ENCODE data around the gene FAM210A.

Gene FAM210A

DNA sequence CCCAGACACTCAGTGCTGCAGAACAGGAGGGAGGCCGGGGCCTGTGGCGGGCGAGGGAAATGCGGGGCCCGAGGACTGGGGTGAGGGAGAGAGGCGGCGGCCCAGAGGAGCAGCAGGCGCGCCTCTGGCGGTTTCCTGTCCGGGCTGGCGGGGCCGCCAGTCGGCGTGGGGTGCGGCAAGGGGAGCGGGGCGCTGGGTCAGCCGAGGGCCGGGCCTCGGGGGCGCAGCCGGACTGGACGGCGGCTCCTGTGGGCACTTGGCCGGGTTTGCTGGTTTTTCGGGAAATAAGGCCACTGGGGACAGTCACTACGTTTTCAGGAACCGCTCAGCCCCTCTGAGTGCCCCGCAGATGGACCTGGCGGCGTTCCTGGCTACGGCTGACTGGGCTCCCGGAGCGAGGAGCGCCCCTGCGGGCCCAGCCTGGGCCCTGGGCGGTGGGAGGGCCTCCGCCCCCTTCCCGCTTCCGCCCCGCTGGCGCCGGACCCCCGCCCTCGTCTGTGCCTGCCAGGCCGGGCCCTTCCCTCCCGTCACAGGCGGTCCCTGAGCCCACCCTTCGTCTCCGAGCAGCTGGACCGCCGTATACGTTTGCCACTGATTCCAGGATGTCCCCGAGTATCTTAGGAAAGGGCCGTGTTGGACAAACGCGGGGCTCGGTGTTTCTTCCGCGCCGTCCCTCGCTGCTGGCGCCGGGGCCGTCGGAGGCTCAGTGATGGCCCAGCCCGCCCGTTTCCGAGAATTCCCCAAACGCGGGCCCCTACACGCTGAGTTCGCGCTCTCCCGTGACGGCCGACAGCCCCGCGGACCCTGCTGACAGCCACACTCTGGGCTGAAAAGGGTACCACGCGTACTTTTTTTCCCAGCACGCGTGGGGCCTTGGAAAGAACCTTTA, 84.6 kb downstream of the FAM210A start:
- TF ChIP-seq CTCF (IDR thresholded peaks at IDR 0.05; ENCODE audit: low read depth, low read length), result no peak
- no peak for DNase-seq (ENCODE audit: low read depth, low spot score)
- no peak overlapping the region for H3K4me3 ChIP-seq (ENCODE audit: low read depth, low read length)

GRCh38 chr18:13640266-13640860, 86.0 kb downstream of the FAM210A start:
- in situ Hi-C loops (cut with HindIII; ENCODE audit: low sequenced_read_pairs), result no loop called here
- no peak for TF ChIP-seq CTCF (IDR thresholded peaks at IDR 0.05; ENCODE audit: low read depth, low read length)
- no peak for DNase-seq (ENCODE audit: low read depth, low spot score)
- no peak overlapping the region for H3K4me3 ChIP-seq (ENCODE audit: low read depth, low read length)

More for the DNA sequence above, 84.6 kb downstream of the FAM210A start:
- in situ Hi-C loops (cut with HindIII; ENCODE audit: low sequenced_read_pairs), result no loop called here

GRCh38 chr18:13638719-13639595, 87.4 kb downstream of the FAM210A start:
- TF ChIP-seq CTCF (IDR thresholded peaks at IDR 0.05; ENCODE audit: low read depth, low read length), result no peak
- no peak for DNase-seq (ENCODE audit: low read depth, low spot score)
- in situ Hi-C loops (cut with HindIII; ENCODE audit: low sequenced_read_pairs), result no loop called here
- no peak overlapping the region for H3K4me3 ChIP-seq (ENCODE audit: low read depth, low read length)

GRCh38 chr18:13635046-13635445, 91.3 kb downstream of the FAM210A start:
- no peak for DNase-seq (ENCODE audit: low read depth, low spot score)
- in situ Hi-C loops (cut with HindIII; ENCODE audit: low sequenced_read_pairs), result no loop called here
- H3K4me3 ChIP-seq (ENCODE audit: low read depth, low read length), result no peak overlapping the region
- TF ChIP-seq CTCF (IDR thresholded peaks at IDR 0.05; ENCODE audit: low read depth, low read length), result no peak

DNA sequence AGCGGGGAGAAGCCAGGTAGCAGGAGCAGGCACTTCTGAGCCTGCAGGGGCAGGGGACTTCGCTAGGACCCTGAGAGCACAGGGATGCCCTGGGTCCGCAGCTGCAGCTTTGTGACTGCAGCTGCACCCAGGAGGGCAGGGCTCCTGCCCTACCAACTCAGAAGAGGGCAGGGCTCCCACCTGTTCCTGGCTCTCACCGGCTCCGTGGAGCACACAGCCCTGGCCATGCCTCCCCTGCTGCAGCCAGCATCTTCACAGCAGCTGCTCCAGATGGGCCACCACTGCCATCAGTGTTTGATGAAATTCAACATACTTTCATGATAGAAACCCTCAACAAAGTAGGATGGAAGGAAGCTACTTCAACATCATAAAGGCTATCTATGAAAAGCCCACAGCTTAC, 92.7 kb downstream of the FAM210A start:
- no peak for DNase-seq (ENCODE audit: low read depth, low spot score)
- no peak for TF ChIP-seq CTCF (IDR thresholded peaks at IDR 0.05; ENCODE audit: low read depth, low read length)
- in situ Hi-C loops (cut with HindIII; ENCODE audit: low sequenced_read_pairs), result no loop called here
- no peak overlapping the region for H3K4me3 ChIP-seq (ENCODE audit: low read depth, low read length)

GRCh38 chr18:13630716-13631268, 95.6 kb downstream of the FAM210A start:
- TF ChIP-seq CTCF (IDR thresholded peaks at IDR 0.05; ENCODE audit: low read depth, low read length), result no peak
- DNase-seq (ENCODE audit: low read depth, low spot score), result no peak
- in situ Hi-C loops (cut with HindIII; ENCODE audit: low sequenced_read_pairs), result no loop called here
- H3K4me3 ChIP-seq (ENCODE audit: low read depth, low read length), result no peak overlapping the region

All from astrocyte of the spinal cord (primary cell).